GM18873 (cell line): ENCODE data around the gene AGAP5.

Experiments used
- ATAC-seq: cut with Tn5 transposase; IDR thresholded peaks from one replicate; pipeline ENCODE4 v1.9.1; 2021; ENCODE audit warnings: mild to moderate bottlenecking, moderate library complexity, moderate number of reproducible peaks; ENCODE audit not compliant: unreplicated experiment, low FRiP score

Gene AGAP5

DNA sequence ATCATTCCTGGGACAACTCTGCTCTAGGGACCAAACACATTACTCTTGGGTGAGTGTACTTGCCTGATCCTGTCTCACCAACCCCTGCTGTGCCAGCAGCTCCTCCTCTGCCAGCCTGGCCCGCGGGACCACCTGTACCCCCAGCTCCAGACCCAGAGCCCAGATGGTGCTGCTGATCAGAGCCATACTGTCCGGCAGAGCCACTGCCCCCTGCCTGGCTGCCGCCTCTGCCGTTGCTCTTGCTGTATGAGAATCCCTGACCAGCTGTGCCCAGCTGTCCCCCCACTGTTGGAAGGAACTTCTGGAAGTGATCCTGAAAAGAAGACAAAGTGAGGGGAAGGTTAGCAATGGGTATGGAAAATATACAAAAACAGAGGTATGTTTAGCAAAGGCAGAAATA is 63.5 kb downstream of the AGAP5 start:
- no peak for ATAC-seq

DNA sequence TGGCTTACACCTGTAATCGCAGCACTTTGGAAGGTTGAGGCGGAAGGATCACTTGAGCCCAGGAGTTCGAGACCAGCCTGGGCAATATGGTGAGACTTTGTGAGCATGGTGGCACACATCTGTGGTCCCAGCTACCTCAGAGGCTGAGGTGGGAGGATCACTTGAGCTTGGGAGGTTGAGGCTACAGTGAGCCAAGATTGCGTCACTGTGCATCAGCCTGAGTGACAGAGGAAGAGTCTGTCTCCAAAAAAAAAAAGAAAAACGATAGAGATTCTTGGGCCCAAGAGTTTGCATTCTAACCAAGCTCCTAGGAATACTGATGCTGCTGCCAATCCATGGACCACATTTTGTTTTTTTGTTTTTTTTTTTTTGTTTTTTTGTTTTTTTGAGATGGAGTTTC is 68.7 kb downstream of the AGAP5 start:
- no peak for ATAC-seq

DNA sequence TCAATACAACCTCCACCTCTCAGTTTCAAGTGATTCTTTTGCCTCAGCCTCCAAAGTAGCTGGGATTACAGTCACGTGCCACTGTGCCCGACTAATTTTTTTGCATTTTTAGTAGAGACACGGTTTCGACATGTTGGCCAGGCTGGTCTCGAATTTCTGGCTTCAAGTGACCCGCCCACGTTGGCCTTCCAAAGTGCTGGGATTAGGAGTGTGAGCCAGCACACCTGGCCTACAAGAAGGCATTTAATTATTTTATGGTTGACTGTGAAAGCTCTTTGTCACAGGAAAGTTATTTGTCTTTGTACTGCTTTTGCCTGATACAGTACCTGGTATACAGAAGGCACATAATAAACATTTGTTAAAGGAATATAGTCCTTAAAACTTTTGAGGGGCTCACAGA is 69.5 kb downstream of the AGAP5 start:
- no peak for ATAC-seq

DNA sequence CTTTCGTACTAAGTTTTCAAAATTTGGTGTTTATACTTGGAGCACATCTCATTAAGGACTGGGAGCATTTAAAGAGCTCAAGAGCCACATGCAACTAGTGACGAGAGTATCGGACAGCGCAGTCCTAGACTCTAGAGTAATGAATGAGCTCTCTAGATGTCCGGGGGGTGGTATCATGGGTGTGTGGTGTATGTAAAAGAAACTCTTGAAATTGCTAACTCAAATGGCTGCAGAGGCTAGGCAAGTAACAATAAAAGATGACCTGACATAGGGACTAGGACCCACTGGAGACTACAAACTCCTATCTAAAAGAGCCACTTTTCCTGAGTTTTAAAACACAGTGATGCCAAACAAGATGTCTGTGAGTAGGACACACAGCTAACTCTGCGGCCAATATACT is 70.6 kb downstream of the AGAP5 start:
- no peak for ATAC-seq

DNA sequence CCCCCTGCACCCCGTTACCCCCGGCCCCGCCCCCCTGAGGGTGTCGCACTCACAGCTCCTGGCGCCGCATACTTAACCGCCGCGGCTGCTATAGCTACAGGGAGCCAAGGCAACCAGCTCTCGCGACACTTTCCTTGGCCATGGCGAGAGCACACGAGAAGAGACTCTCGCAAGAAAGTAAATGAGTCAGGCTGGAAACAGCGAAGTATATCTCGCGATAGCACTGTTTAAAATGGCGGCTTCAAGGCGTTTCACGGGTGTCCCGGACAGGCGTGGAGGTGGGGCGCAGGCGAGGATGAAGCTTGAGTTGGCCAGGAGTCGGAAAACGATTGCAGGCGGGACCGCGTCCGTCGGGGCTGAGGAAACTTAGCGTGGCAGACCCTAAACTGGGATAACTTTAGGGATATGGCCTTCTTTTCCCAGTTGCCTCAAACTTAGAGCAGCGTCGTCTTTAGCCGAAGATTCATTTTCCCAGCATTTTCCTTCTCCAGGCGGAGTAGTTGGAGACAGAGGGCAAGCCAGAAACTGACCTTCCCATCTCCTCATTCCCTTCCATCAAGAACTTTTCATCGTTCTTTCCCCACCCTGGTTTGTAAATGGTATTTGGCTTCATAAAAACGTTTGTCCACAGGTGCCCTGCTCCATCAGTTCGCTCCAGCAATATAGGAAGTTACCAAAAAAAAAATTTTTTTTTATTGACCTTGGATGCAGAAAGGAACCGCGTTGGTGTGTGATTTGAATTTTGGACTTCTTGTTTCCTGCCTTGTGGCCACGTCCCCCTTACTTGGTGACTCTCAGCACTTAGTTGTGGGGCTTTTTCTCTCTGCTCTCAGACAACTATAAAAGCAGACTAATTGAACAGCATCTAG is 71.8 kb downstream of the AGAP5 start:
- ATAC-seq, result peak; percentile 92

DNA sequence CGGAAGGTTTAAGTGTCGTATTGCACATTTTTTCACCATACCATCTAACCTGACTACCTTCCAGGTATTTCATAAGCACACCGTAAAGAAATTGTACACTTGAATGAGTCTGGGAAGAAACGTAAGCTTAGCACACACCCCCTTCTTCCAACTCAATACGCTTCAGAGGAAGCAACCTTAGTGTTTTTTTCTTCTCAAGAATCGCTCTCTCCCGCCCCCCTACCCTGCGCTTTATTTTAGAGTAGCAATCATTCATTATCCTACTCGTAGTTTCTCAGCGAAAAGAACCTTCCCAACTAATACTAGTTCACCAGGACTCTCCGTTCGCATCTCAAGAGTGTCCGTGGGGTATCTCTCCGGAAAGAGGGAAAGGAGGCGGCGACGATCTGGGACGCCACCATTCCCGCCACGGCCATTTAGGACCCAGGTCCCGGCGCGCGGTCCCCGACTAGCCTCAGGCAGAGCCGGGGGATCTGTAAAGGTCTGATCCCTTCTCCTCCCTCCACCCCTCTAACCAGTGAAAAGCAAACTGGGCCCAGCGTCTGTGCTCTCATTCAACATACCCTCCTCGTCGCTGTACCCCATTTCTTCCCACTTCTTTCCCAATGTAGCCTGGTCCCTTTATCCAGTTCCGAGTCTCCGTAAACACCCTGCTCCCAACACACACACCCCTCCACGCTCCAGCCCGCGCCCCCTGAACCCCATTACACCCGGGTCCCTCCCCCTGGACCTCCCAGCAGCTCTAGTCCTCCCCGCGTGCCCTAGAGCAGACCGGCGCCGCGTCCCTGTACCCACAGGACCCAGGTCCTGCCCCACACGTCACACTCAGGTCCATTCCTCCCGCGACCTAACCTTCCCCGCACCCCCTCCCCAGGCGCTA is 72.7 kb downstream of the AGAP5 start:
- ATAC-seq, result peak; percentile 3
